ENCODE measurements around the gene MEGF10.

Gene MEGF10

DNA sequence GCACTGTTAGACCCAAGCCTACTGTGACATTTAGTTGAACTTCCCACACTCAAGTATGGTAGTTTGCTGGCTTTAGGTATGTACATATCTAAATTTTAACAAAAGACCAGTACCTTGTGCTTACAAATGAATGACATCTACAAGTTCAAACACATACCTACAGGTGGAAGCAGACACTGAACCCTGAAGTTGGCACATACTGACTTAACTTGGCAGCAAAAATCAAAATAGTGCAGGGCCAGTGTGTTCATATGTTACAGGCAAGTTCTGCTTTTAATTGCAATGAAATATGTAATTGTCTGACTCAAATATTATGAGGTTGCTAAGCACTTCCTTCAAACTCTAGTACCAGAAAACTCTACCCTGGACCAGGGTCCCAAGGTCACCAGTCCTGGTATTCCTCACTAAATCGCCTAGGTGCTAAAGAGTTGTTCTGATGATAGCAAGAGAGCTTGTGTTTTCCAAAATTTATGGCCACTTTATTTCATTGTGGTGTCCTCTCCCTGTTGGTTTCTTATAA lies 77.4 kb downstream of the MEGF10 start:
- DNase-seq (ENCODE audit: low spot score), result no peak
- FAIRE-seq, result no peak

DNA sequence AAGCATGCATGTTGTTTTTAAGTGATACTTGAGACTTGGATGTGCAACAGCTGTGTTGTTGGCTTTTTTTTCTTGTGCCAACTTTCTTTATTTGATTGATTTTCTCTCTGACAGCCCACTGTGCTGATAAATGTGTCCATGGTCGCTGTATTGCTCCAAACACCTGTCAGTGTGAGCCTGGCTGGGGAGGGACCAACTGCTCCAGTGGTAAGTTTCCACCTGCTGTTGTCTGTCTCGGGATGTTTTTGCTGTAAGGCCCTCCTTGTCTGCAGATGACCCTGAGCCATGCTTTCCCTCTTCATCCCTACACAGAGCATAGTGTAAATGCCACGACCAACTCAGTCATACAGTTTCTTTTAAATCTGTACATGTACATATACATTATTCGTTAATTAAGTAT lies 79.2 kb downstream of the MEGF10 start:
- DNase-seq (ENCODE audit: low spot score) (no peak), FAIRE-seq (no peak)

- FAIRE-seq (no peak), DNase-seq (ENCODE audit: low spot score) (no peak)
Measured at GRCh38 chr5:127370631-127371030, 80.0 kb downstream of the MEGF10 start.

GRCh38 chr5:127373858-127374491 lies 83.4 kb downstream of the MEGF10 start:
- no peak for FAIRE-seq
- DNase-seq (ENCODE audit: low spot score), result no peak

DNA sequence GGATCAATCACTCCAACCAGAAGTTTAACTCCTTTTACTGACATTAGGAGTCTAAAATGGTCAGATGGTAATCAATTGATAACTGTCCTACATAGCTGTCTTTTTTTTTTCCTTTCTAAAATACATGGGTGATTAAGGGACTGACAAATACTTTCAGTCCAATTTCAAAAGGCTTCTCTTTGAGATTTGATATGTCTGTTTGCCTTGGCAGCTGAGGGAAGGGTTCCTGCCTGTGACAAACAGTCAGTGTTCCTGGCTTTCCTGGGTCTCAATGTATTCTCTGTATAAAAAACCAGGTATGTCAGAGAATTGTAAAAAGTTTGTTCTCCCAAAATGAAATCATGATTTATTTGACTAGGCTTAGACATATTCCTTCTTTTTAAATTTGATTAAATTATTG lies 84.5 kb downstream of the MEGF10 start:
- FAIRE-seq (no peak), DNase-seq (ENCODE audit: low spot score) (no peak)

GRCh38 chr5:127375544-127376091 lies 85.0 kb downstream of the MEGF10 start:
- FAIRE-seq (no peak), DNase-seq (ENCODE audit: low spot score) (no peak)

DNA sequence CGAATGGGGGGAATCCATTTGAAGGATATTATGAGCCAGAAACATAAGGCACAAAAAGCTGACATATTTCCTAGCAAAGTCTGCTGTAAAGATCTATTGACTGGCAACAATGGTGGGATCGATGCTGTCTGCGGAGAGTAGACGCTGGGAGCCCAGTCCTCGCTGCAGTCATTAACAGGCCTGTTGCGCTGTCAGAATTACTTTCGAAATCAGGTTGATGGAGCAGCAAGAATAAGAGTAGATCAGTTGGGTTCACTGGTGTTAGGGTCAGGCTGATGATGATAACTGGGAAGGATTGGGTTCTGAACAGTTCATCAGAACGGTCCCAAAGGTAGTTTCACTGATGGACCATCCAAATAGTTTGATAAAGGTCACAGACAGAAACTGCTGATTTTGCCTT lies 87.1 kb downstream of the MEGF10 start:
- DNase-seq (ENCODE audit: low spot score) (no peak), FAIRE-seq (no peak)

- no peak for DNase-seq (ENCODE audit: low spot score)
Measured at GRCh38 chr5:127385936-127386335, 95.3 kb downstream of the MEGF10 start.

DNA sequence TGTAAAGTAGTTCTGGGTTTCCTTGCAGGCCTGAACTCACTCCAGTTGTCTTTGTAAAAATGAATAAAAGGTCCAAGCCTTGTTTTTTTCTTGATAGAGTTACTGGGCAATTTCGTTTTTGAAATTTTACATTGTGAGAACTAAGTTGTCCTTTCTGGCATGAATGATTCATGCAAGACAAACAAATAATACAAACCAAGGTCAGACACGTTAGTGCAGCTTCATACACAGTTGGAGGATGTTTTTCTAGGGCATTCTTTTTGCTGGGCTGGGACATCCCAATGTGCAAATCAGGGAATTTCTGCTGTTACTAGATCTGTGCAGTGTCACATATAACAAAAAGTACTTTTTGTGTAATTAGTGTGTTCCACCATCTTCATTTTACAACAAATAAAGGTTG lies 96.0 kb downstream of the MEGF10 start:
- DNase-seq (ENCODE audit: low spot score), result no peak
- FAIRE-seq, result no peak

More at GRCh38 chr5:127385936-127386335, 95.3 kb downstream of the MEGF10 start:
- FAIRE-seq, result no peak

- DNase-seq (ENCODE audit: low spot score) (no peak), FAIRE-seq (no peak)
Measured at GRCh38 chr5:127389601-127390000, 99.0 kb downstream of the MEGF10 start.

- no peak for FAIRE-seq
- DNase-seq (ENCODE audit: low spot score), result no peak
Measured at GRCh38 chr5:127392762-127393161, 102.2 kb downstream of the MEGF10 start.

DNA sequence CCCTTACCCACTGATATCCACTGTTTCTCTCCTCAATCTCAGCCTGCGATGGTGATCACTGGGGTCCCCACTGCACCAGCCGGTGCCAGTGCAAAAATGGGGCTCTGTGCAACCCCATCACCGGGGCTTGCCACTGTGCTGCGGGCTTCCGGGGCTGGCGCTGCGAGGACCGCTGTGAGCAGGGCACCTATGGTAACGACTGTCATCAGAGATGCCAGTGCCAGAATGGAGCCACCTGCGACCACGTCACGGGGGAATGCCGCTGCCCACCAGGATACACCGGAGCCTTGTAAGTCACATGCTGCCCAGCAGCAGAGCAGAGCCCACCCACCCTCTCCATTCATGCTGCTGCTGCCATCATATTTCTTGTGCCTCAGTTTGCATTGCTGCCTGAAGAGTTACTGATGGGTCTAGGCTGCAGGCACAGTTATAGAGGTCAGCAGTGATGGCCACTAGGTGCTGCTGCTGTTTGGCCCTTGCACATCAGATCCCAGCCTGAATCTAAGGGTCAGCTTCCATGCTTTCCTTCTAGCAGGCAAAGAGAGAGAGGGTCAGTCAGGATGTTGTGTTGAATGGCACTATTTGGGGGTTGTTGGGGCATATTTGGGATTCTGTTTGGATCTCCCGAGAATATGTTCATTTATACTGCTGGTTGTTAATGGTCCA lies 106.0 kb downstream of the MEGF10 start:
- DNase-seq (ENCODE audit: low spot score) (no peak), FAIRE-seq (no peak)

DNA sequence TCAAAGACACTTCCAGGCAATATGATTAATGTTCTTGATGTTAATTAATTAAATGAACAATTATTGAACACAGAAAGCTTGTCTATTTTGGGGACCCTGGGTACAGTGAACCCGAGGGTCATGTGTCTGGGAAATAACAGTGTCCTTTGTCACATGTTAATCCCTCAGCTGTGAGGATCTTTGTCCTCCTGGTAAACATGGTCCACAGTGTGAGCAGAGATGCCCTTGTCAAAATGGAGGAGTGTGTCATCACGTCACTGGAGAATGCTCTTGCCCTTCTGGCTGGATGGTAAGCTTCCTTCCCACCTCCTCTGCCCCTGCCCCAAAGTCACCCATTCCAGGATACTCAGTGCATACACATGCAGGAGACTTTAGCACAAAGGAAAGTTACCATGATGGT lies 107.9 kb downstream of the MEGF10 start:
- FAIRE-seq (peak; percentile 77), DNase-seq (ENCODE audit: low spot score) (no peak)

DNA sequence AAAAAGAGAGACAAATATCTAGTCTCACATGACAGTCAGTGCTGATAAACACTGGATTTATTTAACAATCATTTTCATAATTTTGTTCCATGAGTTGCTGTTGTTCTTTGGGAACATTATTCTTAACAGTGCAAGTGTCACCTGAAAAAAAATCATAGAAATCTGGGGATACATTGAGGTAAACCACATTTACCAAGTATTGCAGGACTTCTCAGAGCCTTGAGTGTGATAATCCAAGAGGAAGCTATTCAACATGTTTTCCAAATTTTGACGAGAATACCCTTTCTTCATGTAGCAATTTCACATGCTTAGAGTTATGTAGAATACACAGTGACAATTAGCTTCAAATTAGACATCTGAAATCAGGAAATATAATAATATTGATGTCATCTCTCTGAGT lies 108.5 kb downstream of the MEGF10 start:
- DNase-seq (ENCODE audit: low spot score) (no peak), FAIRE-seq (no peak)

GRCh38 chr5:127400539-127400938 lies 109.9 kb downstream of the MEGF10 start:
- FAIRE-seq (no peak), DNase-seq (ENCODE audit: low spot score) (no peak)

GRCh38 chr5:127400946-127401670 lies 110.5 kb downstream of the MEGF10 start:
- DNase-seq (ENCODE audit: low spot score) (no peak), FAIRE-seq (no peak)

GRCh38 chr5:127402361-127402760 lies 111.8 kb downstream of the MEGF10 start:
- DNase-seq (ENCODE audit: low spot score) (no peak), FAIRE-seq (no peak)

DNA sequence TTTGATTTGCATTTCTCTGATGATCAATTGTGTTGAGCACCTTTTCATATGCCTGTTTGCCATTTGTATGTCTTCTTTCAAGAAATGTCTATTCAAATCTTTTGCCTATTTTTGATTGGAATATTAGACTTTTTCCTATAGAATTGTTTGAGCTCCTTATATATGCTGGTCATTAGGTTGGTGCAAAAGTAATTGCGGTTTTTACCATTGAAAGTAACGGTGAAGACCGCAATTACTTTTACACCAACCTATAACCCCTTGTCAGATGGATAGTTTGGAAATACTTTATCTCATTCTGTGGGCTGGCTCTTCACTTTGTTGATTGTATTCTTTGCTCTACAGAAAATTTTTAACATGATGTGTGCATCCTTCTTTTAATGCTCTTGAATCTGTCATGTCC lies 113.6 kb downstream of the MEGF10 start:
- no peak for DNase-seq (ENCODE audit: low spot score)
- FAIRE-seq, result no peak

- DNase-seq (ENCODE audit: low spot score) (no peak), FAIRE-seq (no peak)
Measured at GRCh38 chr5:127406326-127407121, 115.9 kb downstream of the MEGF10 start.

- FAIRE-seq (no peak), DNase-seq (ENCODE audit: low spot score) (no peak)
Measured at GRCh38 chr5:127409246-127409917, 118.8 kb downstream of the MEGF10 start.
